Activated CD4-positive, alpha-beta T cell treated with anti-CD3 and anti-CD28 coated beads for 1 hour (primary cell): ENCODE measurements around the gene RAB12.
"Not testable (repeated sequence)": the region's sequence is repeated elsewhere in the genome, so short reads cannot be mapped to it uniquely, and the experiment has no call there.

Experiments used
- DNase-seq: peaks from one replicate; pipeline ENCODE4 v3.0.0-alpha.2; 2020

The RAB12 gene, protein sequence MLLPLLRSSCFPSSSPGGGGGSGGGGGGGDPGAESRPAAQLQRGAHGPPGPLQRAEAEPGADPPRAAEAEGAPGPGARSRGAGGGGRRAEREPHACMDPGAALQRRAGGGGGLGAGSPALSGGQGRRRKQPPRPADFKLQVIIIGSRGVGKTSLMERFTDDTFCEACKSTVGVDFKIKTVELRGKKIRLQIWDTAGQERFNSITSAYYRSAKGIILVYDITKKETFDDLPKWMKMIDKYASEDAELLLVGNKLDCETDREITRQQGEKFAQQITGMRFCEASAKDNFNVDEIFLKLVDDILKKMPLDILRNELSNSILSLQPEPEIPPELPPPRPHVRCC

DNA sequence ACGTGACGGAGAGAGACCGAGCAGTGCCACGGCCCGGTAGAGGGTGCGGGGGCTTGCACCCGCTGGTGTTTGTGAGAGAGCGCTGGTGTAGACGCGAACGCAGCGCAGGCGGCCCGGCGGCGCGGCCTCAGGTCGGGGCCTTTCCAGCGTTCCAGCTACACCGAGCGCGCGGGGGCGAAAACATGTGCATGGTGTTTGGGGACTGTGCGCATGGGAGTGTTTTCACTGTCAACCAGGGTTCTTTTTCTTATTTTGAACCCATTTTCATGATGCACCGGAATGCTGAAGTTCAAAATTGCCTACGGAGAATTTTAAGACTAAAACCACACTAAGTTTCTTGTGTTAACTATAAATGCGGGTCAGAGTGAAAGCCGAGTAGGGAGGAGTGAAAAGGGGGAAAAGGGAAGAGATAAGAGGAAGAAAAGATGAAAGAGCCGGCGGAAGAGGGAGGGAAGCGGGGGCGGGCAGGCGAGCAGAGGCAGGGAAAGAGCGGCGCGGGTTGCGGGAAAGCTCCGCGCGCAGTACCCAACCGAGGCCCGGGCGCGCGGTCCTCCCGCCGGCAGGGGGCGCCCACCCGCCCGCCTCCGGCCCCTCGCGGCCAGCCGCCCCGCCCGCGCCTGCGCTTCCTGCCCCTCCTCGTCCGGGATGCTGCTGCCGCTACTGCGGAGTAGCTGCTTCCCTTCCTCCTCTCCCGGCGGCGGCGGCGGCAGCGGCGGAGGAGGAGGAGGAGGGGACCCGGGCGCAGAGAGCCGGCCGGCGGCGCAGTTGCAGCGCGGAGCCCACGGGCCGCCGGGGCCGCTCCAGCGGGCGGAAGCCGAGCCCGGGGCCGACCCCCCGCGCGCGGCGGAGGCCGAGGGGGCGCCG, at the start of gene RAB12:
Gene RAB12 (plus strand): TSS at position 643 of the 864 bp plus-strand sequence. CDS start 3 bp downstream, at position 646.
- peak; percentile 77 for DNase-seq

DNA sequence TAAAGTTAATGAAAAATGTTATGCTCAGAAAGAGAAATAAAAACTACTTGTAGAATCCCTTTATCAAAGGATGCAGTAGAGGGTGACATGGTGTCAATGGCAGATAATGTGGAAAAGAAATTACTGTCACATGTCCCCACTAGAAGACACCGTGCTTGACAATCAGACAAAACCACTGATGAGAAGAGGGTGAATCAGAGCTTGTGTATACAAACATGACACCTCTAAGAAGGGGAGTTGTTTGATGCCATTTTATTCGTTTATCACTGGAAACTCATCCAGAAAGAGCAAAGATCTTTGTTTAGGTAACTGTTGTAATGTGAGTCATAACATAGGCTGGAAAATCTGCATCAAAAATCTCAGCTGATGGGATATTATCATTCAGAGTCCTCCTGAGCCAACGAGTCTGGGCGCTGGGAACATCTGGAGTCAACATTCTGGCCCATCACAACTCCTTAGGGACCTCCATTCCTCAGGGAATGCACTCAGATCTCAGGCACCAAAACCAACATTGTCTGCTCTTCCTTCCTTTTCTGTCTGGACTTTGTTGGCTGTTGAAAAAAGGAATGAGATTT, 49.5 kb upstream of the RAB12 start:
- no peak for DNase-seq

DNA sequence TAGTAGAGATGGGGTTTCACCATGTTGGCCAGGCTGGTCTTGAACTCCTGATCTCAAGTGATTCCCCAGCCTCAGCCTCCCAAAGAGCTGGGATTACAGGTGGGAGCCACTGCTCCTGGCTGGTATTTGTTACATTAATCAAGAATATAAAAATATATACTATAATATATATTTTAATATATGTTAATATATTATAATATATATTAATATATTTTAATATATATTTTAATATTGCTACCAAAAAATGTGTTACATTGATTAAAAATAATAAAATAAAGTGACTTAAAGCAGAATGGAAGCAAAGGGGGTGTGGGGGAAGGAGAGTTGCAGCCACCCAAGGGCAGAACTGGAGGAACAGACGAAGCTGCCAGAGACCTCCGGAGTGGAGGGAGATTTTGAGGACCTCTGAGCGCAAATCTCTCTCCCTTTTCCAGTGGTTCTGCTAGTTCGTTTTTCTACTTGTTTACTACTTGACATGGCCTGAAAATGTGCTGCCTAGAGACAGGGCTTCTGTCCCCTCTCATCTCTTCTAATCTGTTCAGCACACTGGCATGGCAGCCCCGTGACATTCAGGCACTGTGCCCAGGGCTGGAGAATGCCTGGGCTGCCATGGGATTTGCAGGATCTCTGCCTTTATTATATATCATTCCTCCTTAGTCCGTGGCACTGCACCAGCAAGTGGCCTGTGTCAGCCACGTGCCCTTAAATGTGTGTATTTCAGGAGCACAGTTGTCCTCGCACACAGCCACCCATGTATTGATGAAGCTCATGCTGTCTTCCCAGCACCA, 47.9 kb upstream of the RAB12 start:
- no peak for DNase-seq

DNA sequence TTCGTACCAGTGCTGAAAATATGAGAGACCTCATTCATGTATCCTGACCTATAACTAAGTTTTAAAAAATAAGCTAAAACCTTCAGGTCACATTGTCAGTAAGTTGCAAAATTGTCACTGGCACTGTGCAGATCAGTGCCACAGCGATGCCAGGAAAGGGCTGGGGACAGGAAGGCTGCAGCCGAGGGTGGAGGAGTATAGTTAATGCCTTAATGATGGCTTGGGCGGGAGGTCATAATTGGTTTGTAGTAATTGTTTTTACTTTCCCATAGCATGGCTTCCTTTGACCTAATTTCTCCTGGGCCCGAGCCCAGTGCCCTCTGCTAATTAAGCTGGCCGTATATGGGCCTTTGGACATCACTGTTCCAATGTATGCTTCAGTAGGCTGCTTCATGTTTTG, 47.2 kb upstream of the RAB12 start:
- no peak for DNase-seq

DNA sequence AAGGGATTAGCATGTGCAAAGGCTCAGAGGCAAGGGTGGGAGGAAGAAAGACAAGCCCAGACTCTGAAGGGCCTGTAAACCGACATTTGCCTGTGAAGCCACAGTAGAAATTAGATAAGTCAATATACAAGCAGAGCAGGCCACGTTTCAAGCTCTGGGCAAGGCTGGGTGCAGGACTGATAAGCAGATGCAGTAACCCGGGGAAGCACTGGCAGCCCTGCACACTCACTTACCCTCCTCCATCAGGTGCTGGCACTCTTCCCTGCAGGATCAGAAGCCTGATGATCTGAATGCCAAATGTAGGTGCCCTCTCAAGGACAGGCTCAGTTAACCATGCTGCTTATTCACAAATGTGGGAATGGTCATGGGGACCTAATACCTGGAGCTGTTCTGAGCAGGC, 46.3 kb upstream of the RAB12 start:
- no peak for DNase-seq

DNA sequence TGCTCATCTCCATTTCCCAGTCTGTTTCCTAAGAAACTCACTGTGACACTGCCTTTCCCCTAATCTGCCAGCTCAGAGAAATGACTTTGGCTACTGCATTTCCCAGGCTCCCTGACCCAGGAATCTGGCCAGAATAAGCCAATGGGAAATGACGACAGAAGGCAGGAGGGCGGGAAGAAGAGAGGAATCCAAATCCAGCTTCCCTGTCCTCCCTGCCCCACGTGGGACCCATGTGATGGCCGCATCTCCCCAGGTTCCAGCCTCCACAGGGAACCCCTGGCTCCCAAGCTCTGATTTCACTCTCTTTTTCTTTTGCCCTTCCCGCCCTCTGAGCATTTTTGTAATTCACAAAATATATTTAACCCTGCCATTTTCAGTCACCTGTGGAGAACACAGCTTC, 37.8 kb upstream of the RAB12 start:
- no peak for DNase-seq

DNA sequence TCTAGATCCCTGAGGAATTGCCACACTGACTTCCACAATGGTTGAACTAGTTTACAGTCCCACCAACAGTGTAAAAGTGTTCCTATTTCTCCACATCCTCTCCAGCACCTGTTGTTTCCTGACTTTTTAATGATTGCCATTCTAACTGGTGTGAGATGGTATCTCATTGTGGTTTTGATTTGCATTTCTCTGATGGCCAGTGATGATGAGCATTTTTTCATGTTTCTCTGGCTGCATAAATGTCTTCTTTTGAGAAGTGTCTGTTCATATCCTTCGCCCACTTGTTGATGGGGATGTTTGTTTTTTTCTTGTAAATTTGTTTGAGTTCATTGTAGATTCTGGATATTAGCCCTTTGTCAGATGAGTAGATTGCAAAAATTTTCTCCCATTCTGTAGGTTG, 35.5 kb upstream of the RAB12 start:
- not testable (repeated sequence) for DNase-seq

DNA sequence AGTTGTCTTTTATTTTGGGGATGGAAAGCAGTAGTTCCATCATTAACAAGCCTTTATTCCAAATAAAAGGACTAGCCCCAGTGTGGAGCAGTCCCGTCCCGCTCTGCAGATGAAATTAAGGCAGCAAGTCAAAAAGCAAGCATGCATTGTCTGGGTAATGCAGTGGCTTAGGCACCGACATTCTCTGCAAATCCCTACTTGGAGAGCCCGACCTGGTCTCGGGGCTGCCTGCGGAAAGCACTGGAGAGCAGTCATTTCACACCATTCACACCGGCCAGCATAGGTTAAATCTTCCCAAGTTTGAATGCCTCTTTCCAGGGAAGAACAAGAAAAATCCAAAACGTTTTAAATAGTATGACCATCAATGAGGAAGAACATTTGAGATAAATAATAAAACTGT, 24.4 kb upstream of the RAB12 start:
- DNase-seq, result no peak

DNA sequence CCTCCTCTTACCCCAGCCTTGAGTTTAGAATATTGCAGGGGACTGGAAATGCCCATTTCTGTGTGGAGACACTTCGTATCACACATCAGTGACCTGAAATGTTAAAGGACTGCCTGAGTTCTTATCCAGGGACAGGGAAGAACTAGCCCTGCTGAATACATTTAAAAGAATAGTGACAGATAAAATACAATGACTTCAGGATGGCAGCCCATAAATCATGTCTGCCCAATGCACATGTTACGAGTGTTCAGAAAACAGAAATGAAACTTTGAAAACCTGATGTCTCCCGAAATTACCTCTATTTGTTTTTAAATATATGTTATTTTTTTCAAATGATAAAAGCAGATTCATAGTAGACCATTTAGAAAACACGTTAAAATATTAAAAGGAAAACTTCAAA, 22.3 kb upstream of the RAB12 start:
- DNase-seq, result no peak

DNA sequence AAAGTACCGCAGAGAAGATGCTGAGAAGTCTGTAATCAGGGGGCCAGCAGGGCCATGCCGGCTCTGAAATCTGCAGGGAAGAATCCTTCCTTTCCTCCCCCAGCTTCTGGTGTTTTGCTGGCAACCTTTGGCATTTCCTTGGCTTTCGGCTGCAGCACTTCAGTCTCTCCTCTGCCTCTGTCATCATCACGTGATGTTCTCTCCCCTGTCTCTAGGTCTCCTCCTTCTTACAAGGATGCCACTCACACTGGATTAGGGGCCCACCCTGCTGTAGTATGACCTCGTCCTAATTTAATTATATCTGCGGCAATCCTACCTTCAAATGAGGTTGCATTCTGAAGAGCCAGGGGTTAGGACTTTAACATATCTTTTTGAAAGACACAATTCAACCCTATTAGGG, 13.8 kb upstream of the RAB12 start:
- no peak for DNase-seq

DNA sequence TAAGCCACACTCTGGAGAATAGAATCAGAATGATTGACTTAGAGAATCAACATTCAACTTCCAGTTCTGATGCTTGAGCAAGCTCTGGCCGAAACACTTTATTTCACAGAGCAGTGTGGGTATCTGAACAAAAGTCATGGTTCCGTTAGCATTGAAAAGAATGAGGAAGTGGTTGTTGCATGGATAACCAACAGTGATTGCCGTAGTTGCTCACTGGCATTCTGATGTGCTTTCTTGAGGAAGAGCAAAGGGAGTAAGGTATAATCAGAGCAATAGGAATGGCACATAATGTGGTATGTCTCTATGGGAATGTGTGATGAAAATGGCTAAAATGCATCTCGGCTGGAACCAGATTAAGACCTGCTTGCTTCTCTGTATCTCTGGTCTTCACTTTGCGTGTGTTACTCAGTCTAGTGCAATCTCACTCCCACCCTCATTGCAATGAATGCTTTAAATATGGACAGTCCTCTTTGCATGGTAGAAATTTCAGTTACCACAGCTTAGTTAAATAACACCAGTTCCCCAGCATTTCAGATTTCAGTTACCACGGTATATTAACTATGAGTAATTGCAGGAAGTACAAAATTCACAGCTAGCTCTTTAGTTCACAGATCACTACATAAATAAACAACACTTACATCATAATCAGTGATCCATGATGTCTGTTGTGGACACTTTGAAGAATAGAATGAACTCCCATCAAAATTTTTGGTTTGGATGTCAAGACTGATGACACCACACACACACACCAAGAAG, 7.8 kb upstream of the RAB12 start:
- DNase-seq, result no peak

DNA sequence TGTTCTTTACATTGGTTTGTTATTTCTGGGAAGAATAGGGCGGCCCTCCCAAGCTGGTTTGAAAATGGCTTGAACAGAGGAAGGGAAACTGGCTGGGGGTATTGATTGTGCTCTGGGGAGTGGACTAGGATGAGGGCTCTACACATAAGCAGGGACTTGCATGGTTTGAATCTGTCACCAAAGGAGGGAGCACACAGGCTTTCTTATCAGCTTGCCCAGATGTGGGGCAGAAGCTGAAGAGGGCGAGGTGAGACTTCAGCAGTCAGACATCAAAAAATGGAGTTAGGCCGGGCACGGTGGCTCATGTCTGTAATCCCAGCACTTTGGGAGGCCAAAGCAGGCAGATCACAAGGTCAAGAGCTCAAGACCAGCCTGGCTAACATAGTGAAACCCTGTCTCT, 7.2 kb upstream of the RAB12 start:
- DNase-seq, result no peak

DNA sequence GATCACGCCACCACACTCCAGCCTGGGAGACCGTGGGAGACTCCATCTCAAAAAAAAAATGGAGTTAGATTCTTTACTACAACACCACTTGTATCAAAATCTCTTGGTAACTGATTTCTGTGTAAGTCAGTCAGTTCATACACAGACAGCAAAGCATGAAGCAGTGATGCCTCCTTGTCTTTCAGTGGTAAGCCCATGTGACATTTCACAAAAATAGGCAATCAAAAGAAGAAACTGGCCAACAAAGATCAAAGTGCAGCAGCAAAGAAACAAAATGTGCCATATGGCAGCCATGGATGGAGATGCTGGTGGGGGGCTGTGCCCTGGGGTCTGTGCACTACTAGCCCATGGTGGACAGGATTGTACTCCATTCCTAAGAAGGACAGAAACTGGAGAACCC, 6.7 kb upstream of the RAB12 start:
- no peak for DNase-seq

DNA sequence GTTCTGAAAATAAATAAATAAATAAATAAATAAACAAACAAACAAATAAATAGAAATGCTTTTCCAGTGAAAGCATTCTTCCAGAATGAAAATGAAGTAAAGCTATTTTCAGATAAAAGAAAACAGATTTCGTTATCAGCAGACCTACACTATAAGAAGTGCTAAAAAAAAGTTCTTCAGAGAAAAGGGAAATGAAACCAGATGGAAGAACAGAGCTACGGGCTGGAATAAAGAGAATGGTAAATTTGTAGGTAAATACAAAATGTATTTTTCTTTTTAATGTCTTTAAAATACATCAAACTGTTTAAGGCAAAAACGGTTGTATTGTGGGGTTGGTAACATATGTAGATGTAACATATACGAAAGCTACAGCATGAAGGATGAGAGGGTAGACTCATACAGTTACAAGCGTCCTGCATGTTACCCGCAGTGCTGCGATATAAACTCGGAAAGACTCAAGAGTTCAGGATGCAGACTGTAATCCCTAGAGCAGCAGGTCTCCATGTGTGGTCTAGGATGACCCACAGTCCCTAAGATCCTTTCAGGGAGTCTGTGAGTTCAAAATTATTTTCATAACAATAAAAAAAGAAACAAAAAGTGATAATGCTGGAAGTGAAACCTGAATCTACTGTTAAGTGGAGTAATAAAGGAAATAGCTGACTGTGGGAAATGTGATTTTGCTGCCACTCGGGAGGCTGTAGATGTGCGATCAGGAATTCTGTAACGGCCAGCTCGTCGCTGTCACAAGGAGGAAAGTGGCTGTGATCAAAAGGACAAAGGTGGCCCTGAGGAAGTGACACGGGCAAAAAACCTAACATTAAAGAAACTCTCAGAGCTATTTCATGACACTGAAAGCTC, 5.3 kb upstream of the RAB12 start:
- DNase-seq, result no peak

DNA sequence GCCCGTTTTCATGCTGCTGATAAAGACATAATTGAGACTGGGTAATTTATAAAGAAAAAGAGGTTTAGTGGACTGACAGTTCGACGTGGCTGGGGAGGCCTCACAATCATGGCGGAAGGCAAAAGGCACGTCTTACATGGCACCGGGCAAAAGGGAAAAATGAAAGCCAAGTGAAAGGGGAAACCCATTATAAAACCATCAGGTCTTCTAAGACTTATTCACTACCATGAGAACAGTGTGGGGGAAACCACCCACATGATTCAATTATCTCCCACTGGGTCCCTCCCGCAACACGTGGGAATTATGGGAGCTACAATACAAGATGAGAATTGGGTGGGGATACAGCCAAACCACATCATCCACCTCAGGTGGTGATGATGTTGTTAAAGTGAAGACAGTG, 3.3 kb upstream of the RAB12 start:
- DNase-seq, result no peak

DNA sequence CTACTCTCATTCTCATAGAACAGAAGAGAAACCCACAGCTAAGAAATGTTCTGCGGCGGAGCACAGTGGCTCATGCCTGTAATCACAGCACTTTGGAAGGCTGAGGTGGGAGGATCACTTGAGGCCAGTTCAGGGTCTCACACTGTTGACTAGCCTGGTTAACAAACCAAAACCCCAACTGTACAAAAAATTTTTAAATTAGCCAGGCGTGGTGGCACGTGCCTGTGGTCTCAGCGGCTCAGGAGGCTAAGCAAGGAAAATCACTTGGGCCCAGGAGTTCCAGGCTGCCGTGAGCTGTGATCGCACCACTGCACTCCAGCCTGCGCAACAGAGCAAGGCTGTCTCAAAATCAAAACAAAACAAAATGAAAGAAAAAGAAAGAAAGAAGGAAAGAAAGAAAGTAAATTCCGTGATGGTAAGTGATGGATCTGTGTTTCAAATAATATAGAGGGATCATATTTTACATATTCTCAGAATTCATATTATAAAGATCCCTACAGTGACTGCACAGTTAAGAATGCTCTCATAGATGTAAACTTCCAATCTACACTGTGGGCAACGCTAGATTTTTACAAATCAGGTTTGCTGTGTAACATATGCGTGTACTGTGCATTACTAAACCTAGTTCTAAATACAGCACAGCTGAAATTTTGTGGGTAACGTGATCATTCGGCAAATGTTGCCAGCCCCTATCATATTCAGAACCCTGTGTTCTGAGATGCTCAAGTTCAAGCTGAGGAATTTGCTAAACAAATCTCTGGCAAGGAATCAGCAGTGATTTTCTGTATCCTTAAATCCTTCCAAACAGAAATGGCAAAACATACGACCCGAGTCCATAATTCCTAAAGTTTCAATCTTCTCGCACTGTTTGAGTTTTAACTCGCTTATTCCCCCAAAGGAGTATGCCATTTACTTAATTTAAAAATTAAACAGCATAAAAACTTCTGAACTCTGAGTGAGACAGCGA, 1.2 kb upstream of the RAB12 start:
- DNase-seq, result no peak

DNA sequence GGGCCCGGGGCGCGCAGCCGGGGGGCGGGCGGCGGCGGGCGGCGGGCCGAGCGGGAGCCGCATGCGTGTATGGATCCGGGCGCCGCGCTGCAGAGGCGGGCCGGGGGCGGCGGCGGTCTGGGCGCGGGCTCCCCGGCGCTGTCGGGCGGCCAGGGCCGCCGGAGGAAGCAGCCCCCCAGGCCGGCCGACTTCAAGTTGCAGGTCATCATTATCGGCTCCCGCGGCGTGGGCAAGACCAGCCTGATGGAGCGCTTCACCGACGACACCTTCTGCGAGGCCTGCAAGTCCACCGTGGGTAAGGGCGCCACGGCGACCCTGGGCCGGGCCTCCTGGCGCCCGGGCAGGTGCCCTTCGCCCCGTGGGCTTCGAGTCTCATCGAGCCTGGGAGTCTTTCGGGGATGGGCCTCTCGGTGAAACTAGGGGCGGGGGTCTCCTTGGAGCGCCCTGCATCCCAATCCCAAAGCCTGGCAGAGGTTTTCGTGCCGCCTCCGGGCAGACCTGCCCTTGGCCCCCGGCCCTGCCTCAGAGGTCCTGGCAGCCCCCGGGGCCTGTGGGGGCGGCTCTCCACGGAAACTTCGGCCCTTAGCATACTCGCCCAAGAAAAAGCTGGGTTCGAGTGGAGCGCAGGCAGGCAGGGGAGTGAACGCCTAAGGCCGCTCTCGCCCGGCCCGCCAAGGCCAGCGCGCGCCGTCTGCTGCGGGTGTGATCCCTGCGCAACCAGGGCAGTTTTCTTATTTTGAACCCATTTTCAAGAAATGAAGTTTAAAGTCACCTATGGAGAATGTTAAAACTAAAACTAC, 622 bp downstream of the RAB12 start:
- DNase-seq, result no peak

DNA sequence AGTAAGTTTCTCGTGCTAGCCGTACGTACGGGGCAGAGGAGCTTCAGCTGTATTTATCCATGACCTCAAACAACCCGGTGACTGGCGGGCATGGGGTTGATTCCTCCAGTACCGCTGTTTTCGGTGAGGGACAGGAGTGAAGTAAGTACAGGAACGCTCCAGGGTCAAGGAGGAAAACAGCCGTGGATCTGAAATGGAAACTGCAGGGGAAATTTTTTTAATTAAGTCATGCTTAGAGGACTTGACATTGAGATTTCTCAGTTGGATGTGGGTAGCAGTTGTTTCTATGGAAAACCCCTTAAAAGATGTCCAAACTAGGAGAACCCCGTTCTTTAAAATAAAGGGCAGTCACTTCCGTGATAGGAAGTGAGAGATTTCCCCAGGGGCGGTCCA, 1.2 kb downstream of the RAB12 start:
- no peak for DNase-seq

DNA sequence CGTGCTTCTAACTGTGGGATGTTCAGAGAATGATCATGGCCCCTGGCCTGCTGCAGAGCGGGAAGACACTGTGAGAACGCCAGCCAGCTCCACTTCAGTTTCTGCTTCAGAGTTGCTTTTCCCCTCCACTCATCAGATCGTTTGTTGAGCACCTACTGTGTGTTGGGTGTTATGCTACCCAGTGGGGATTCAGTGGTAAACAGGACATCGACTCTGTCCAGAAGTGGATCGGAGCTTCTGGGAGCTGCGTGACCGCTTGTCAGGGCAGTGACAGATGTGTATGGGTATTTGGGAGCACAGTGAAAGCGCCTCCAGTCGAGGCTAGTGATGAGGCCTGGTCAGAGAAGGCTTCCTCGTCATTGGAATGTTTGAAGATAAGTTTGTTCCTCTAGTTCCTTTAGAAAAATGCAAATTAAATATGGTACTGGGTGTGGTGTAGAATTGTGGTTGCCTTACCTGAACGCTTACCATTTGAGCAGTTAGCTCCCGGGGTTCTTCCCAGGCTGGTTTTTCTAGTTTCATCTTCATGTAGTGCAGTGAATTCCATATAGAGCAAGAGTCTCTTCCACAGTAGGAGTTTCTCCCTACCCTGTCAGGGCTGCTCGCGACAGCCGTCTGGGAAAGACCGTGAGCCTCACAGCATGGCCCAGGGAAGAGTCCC, 2.8 kb downstream of the RAB12 start:
- DNase-seq, result no peak
